T-cell (primary cell): ENCODE measurements around the gene PIP4K2A. TPM values are rescaled to one million over a fixed set of nuclear protein-coding genes. Genes with fewer than 3 reads are reported as not detected.

Experiments used
- ATAC-seq, 4 experiments: fragments of 200-7000 bp in 3 of 4; fragments of 150-1000 bp in 1 of 4; cut with Tn5 transposase; replicated peaks in 1 of 4; 1 replicate in 3 of 4; 2 replicates in 1 of 4; pipeline ENCODE4 v1.10.0; 2021; ENCODE audit warnings: moderate library complexity in 3 of 4, mild to moderate bottlenecking in 2 of 4, moderate number of reproducible peaks in 1 of 4
- CTCF ChIA-PET, 2 donors: fragments of 300-600 bp; sonication (Branson Sonifier 250); formaldehyde crosslinking; loops; one replicate each; lab custom pipeline; 2022; ENCODE audit warnings: antibody characterized with exemption in 2 of 2; lab: Charles Lee
- POLR2A ChIA-PET, 2 donors: fragments of 300-600 bp; sonication (Branson Sonifier 250); formaldehyde crosslinking; loops; one replicate each; lab custom pipeline; 2022; ENCODE audit warnings: antibody characterized with exemption in 2 of 2; lab: Charles Lee
- DNase-seq, 35 experiments: peaks; one replicate each; pipeline versions ENCODE4 v3.0.0 to v3.0.0-alpha.2; 2013 to 2023
- H3K27ac ChIP-seq: one replicate; pipeline ENCODE4 v1.5.1; 2013; ENCODE audit warnings: low read length
- H3K27me3 ChIP-seq, 2 experiments: replicated peaks in 1 of 2; 1 replicate in 1 of 2; 2 replicates in 1 of 2; pipeline versions ENCODE4 v1.6.1 to v1.7.0; 2013; ENCODE audit warnings: low read length in 1 of 2, mixed read lengths in 1 of 2; ENCODE audit not compliant: control insufficient read depth in 2 of 2, insufficient read depth in 2 of 2; ENCODE audit errors: extremely low read depth in 1 of 2
- H3K36me3 ChIP-seq, 2 donors: 1 replicate in 1 of 2; 2 replicates in 1 of 2; pipeline versions ENCODE4 v1.6.1 to v1.7.0; 2013; ENCODE audit warnings: low read length in 1 of 2; ENCODE audit not compliant: control insufficient read depth in 2 of 2, insufficient read depth in 1 of 2; ENCODE audit errors: extremely low read depth in 1 of 2
- H3K4me1 ChIP-seq, 2 experiments: 1 replicate in 1 of 2; 2 replicates in 1 of 2; pipeline versions ENCODE4 v1.6.1 to v1.7.0; 2013; ENCODE audit warnings: low read length in 2 of 2, mixed read lengths in 1 of 2; ENCODE audit not compliant: insufficient read depth in 2 of 2, control insufficient read depth in 1 of 2; ENCODE audit errors: extremely low read depth in 1 of 2
- H3K4me3 ChIP-seq, 2 donors: 1 replicate in 1 of 2; 2 replicates in 1 of 2; pipeline versions ENCODE4 v1.5.1 to v1.7.0; 2013; ENCODE audit warnings: mild to moderate bottlenecking in 2 of 2, low read length in 1 of 2, moderate library complexity in 1 of 2; ENCODE audit not compliant: control insufficient read depth in 1 of 2; ENCODE audit errors: extremely low read depth in 1 of 2
- H3K9me3 ChIP-seq: 2 replicates; pipeline ENCODE4 v1.7.0; 2013
- H3K27ac Mint-ChIP-seq, 2 donors: one replicate each; pipeline ENCODE4 v1.8.0; 2020 to 2021; ENCODE audit warnings: mild to moderate bottlenecking in 2 of 2, mixed read lengths in 2 of 2
- H3K27me3 Mint-ChIP-seq, 2 donors: one replicate each; pipeline ENCODE4 v1.8.0; 2021 to 2022; ENCODE audit warnings: mixed read lengths in 2 of 2
- H3K36me3 Mint-ChIP-seq: one replicate; pipeline ENCODE4 v1.8.0; 2021; ENCODE audit warnings: mixed read lengths
- H3K4me1 Mint-ChIP-seq, 3 donors: one replicate each; pipeline ENCODE4 v1.8.0; 2020 to 2022; ENCODE audit warnings: mixed read lengths in 3 of 3, mild to moderate bottlenecking in 1 of 3
- H3K4me3 Mint-ChIP-seq, 3 donors: one replicate each; pipeline ENCODE4 v1.8.0; 2020 to 2022; ENCODE audit warnings: mild to moderate bottlenecking in 3 of 3, mixed read lengths in 3 of 3, moderate library complexity in 3 of 3
- H3K9me3 Mint-ChIP-seq, 3 donors: one replicate each; pipeline ENCODE4 v1.8.0; 2020 to 2022; ENCODE audit warnings: mixed read lengths in 3 of 3
- WGBS: methylation state at CpG from one replicate; pipeline ENCODE4 v1.1.5; 2013; ENCODE audit warnings: missing lambda C conversion rate; ENCODE audit not compliant: insufficient coverage; 5-methylcytosine and 5-hydroxymethylcytosine counted together
- total RNA-seq, 35 experiments: library from RNA in 6 of 35; stranded (reverse) in 6 of 35; fragments of 120-200 nt in 1 of 35; gene quantifications; one replicate each; pipeline versions ENCODE4 v1.2.1 to v1.2.4 and lab custom pipeline; 2013 to 2026

Gene PIP4K2A
- total RNA-seq, 5 donors from 2014 or later (not counting 1 experiment from before 2014, with no cell fraction given) = 129 to 238 (median 160) TPM

GRCh38 chr10:22544325-22545068 lies 169.9 kb downstream of the PIP4K2A start:
- H3K4me3 Mint-ChIP-seq = no peak overlapping the region
- Histone ChIP-seq H3K9me3 (no peaks in the 10 kb centered on the region), H3K27ac (no peak overlapping the region), H3K4me1 (peaks cover 2 to 19% of the 10 kb centered on the region in 2 experiments), H3K36me3 (peaks cover 7 to 96% of the 10 kb centered on the region in 2 donors), H3K27me3 (no peaks in the 10 kb centered on the region), H3K4me3 (no peak overlapping the region)
- CTCF ChIA-PET = interaction anchor here (0.6 kb wide), 2 partner anchors 231 to 441 kb away, joined by 3 to 5 read pairs; no protein-coding TSS in a partner anchor
- peaks cover 13 to 19% (median 14%) of the 10 kb centered on the region in 3 donors for H3K4me1 Mint-ChIP-seq
- no peaks in the 10 kb centered on the region for H3K27me3 Mint-ChIP-seq
- peak overlapping the region; percentile 46 to 74 for H3K27ac Mint-ChIP-seq
- DNase-seq (peak in 4 of 35 experiments; percentile 2 to 10 (median 4)), ATAC-seq (peak; percentile 27 to 59 (median 43))
- WGBS = 89% methylated on average over 6 of the region's 12 CpGs
- POLR2A ChIA-PET = no interaction called here
- no peaks in the 10 kb centered on the region for H3K9me3 Mint-ChIP-seq
- H3K36me3 Mint-ChIP-seq = peaks cover 86% of the 10 kb centered on the region

- ChIA-PET POLR2A (interaction anchor here in 1 of 2 donors (0.5 kb wide), 1 partner anchor 288 kb away, joined by 3 read pairs; no protein-coding TSS in a partner anchor), CTCF (no interaction called here)
- H3K4me1 Mint-ChIP-seq = peaks cover 13 to 19% (median 14%) of the 10 kb centered on the region in 3 donors
- no peak overlapping the region for H3K4me3 Mint-ChIP-seq
- H3K36me3 ChIP-seq = peaks cover 15 to 98% of the 10 kb centered on the region in 2 donors
- H3K27ac Mint-ChIP-seq = peak overlapping the region in 1 of 2 donors; percentile 39
- H3K27me3 ChIP-seq = no peaks in the 10 kb centered on the region
- H3K36me3 Mint-ChIP-seq = peaks cover 89% of the 10 kb centered on the region
- no peaks in the 10 kb centered on the region for H3K9me3 ChIP-seq
- no peak overlapping the region for H3K4me3 ChIP-seq
- no peak overlapping the region for H3K27ac ChIP-seq
- no peak for DNase-seq
- 80% methylated on average over 6 of the region's 7 CpGs for whole genome bisulfite sequencing
- H3K27me3 Mint-ChIP-seq = no peaks in the 10 kb centered on the region
- no peak for ATAC-seq
- H3K4me1 ChIP-seq = peaks cover 2 to 19% of the 10 kb centered on the region in 2 experiments
- no peaks in the 10 kb centered on the region for H3K9me3 Mint-ChIP-seq
These were observed 171.6 kb downstream of the PIP4K2A start for GRCh38 chr10:22542773-22543172.

- no peaks in the 10 kb centered on the region for H3K9me3 Mint-ChIP-seq
- H3K9me3 ChIP-seq = no peaks in the 10 kb centered on the region
- H3K36me3 Mint-ChIP-seq = peaks cover 87% of the 10 kb centered on the region
- DNase-seq (no peak), ATAC-seq (no peak)
- peaks cover 17 to 98% of the 10 kb centered on the region in 2 donors for H3K36me3 ChIP-seq
- 88% methylated on average over 1 of the region's 10 CpGs for WGBS
- POLR2A ChIA-PET = interaction anchor here in 1 of 2 donors (0.6 kb wide), 1 partner anchor 11 kb away, joined by 5 read pairs; no protein-coding TSS in a partner anchor
- no peak overlapping the region for H3K4me3 Mint-ChIP-seq
- peaks cover 2 to 19% of the 10 kb centered on the region in 2 experiments for H3K4me1 ChIP-seq
- H3K4me3 ChIP-seq = no peak overlapping the region
- H3K27ac Mint-ChIP-seq = no peak overlapping the region
- CTCF ChIA-PET = no interaction called here
- no peaks in the 10 kb centered on the region for H3K27me3 ChIP-seq
- H3K27ac ChIP-seq = no peak overlapping the region
- H3K4me1 Mint-ChIP-seq = peaks cover 11 to 16% (median 13%) of the 10 kb centered on the region in 3 donors
- H3K27me3 Mint-ChIP-seq = no peaks in the 10 kb centered on the region
These were observed 172.5 kb downstream of the PIP4K2A start for GRCh38 chr10:22541900-22542299.

GRCh38 chr10:22539579-22540298 lies 174.6 kb downstream of the PIP4K2A start:
- Mint-ChIP-seq H3K9me3 (no peaks in the 10 kb centered on the region), H3K4me1 (peaks cover 1 to 3% (median 2%) of the 10 kb centered on the region in 3 donors), H3K36me3 (peaks cover 91% of the 10 kb centered on the region), H3K4me3 (no peak overlapping the region), H3K27me3 (no peaks in the 10 kb centered on the region), H3K27ac (peak overlapping the region in 1 of 2 donors; percentile 40)
- DNase-seq (no peak), ATAC-seq (no peak)
- Histone ChIP-seq H3K27ac (no peak overlapping the region), H3K9me3 (no peaks in the 10 kb centered on the region), H3K27me3 (no peaks in the 10 kb centered on the region), H3K4me1 (peaks cover 0 to 6% of the 10 kb centered on the region in 2 experiments), H3K4me3 (no peak overlapping the region), H3K36me3 (peaks cover 23 to 98% of the 10 kb centered on the region in 2 donors)
- WGBS = 94% methylated on average over 6 of the region's 11 CpGs
- ChIA-PET POLR2A (interaction anchor here in 1 of 2 donors (0.6 to 0.7 kb wide), 3 partner anchors 44 to 1002 kb away, joined by 3 to 8 read pairs (median 4); no protein-coding TSS in a partner anchor), CTCF (interaction anchor here in 1 of 2 donors (0.6 kb wide), 2 partner anchors 301 to 546 kb away, joined by 3 to 6 read pairs; no protein-coding TSS in a partner anchor)

- ATAC-seq = no peak
- 91% methylated on average over 6 of the region's 6 CpGs for WGBS
- H3K27ac Mint-ChIP-seq = no peak overlapping the region
These were observed 176.6 kb downstream of the PIP4K2A start for GRCh38 chr10:22537810-22538209.

GRCh38 chr10:22536620-22537019 lies 177.8 kb downstream of the PIP4K2A start:
- ChIA-PET POLR2A (interaction anchor here in 1 of 2 donors (0.6 kb wide), 1 partner anchor 17 kb away, joined by 4 read pairs; no protein-coding TSS in a partner anchor), CTCF (interaction anchor here in 1 of 2 donors (0.6 kb wide), 1 partner anchor 448 kb away, joined by 4 read pairs; no protein-coding TSS in a partner anchor)
- no peak overlapping the region for H3K4me3 ChIP-seq
- no peaks in the 10 kb centered on the region for H3K4me1 ChIP-seq
- Mint-ChIP-seq H3K27me3 (no peaks in the 10 kb centered on the region), H3K9me3 (no peaks in the 10 kb centered on the region), H3K36me3 (peaks cover 79% of the 10 kb centered on the region), H3K27ac (no peak overlapping the region), H3K4me3 (no peak overlapping the region), H3K4me1 (no peaks in the 10 kb centered on the region)
- no CpG with 5 or more reads among the region's 8 CpGs for WGBS
- DNase-seq = no peak
- peaks cover 26 to 72% of the 10 kb centered on the region in 2 donors for H3K36me3 ChIP-seq
- no peaks in the 10 kb centered on the region for H3K27me3 ChIP-seq
- no peak for ATAC-seq
- no peak overlapping the region for H3K27ac ChIP-seq
- no peaks in the 10 kb centered on the region for H3K9me3 ChIP-seq

More at GRCh38 chr10:22537810-22538209, 176.6 kb downstream of the PIP4K2A start:
- Mint-ChIP-seq H3K4me1 (no peaks in the 10 kb centered on the region), H3K4me3 (no peak overlapping the region), H3K36me3 (peaks cover 91% of the 10 kb centered on the region), H3K9me3 (no peaks in the 10 kb centered on the region), H3K27me3 (no peaks in the 10 kb centered on the region)
- no peaks in the 10 kb centered on the region for H3K27me3 ChIP-seq
- H3K36me3 ChIP-seq = peaks cover 26 to 83% of the 10 kb centered on the region in 2 donors
- POLR2A ChIA-PET = no interaction called here
- DNase-seq = no peak
- H3K4me1 ChIP-seq = no peaks in the 10 kb centered on the region
- H3K27ac ChIP-seq = no peak overlapping the region
- CTCF ChIA-PET = no interaction called here
- H3K4me3 ChIP-seq = no peak overlapping the region
- H3K9me3 ChIP-seq = no peaks in the 10 kb centered on the region
